Measurements from ENCODE around the gene TRAF7.
"Not testable (repeated sequence)": the region's sequence is repeated elsewhere in the genome, so short reads cannot be mapped to it uniquely, and the experiment has no call there.

The TRAF7 gene

DNA sequence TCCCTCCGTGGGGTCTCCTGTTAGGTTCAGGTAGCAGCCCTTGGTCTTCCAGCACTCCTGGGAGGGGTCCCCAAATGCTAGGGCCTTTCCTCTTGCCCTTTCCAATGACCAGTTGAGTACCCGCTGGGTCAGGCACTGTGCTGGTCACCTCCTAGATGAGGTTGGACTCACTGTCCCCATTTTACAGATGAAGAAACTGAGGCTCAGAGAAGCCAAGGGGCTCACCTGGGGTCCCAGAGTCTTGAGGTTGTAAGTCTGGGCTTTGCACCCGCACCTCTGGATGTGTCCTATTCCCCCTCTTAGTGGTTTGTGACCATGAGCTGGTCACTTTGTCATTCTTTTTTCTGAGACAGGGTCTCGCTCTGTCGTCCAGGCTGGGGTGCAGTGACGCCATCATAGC lies 42.2 kb downstream of the TRAF7 start:
- no peak overlapping the region for H3K4me3 ChIP-seq (ENCODE audit: low read depth, low read length)
- no peak overlapping the region for H3K4me2 ChIP-seq (ENCODE audit: low read length)
- H3K36me3 ChIP-seq (ENCODE audit: control insufficient read depth, insufficient read depth, low read length), result no peaks in the 10 kb centered on the region
- no peaks in the 10 kb centered on the region for H3K27me3 ChIP-seq (ENCODE audit: control insufficient read depth, insufficient read depth, low read length)
- peaks cover 2% of the 10 kb centered on the region for H3K79me2 ChIP-seq
- H3K27ac ChIP-seq, result no peak overlapping the region
- peaks cover 7% of the 10 kb centered on the region for H3K4me1 ChIP-seq
- H3K9me3 ChIP-seq (ENCODE audit: control insufficient read depth, low read length), result no peaks in the 10 kb centered on the region
- H3K9ac ChIP-seq, result no peak overlapping the region
- H2AFZ ChIP-seq, result no peak overlapping the region
- TF ChIP-seq, protein P1, sequence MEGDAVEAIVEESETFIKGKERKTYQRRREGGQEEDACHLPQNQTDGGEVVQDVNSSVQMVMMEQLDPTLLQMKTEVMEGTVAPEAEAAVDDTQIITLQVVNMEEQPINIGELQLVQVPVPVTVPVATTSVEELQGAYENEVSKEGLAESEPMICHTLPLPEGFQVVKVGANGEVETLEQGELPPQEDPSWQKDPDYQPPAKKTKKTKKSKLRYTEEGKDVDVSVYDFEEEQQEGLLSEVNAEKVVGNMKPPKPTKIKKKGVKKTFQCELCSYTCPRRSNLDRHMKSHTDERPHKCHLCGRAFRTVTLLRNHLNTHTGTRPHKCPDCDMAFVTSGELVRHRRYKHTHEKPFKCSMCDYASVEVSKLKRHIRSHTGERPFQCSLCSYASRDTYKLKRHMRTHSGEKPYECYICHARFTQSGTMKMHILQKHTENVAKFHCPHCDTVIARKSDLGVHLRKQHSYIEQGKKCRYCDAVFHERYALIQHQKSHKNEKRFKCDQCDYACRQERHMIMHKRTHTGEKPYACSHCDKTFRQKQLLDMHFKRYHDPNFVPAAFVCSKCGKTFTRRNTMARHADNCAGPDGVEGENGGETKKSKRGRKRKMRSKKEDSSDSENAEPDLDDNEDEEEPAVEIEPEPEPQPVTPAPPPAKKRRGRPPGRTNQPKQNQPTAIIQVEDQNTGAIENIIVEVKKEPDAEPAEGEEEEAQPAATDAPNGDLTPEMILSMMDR (IDR thresholded peaks at IDR 0.05), result no peak

DNA sequence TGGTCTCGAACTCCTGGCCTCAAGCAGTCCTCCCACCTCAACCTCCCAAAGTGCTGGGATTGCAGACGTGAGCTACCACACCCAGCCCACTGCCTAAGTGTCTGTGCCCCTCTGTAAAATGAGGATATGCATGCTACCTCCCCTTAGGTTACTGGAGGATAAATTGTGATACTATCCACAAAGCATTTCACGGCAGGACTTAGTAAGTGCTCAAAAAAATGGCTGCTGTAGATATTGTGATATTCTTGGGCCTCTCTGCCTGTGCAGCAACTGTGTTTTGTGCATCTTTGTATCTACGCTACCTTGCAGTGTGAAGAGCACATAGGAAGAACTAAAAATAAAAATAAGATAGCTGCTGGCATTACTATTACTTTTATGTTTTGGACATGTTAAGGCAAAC lies 42.7 kb downstream of the TRAF7 start:
- Histone ChIP-seq H3K36me3 (ENCODE audit: control insufficient read depth, insufficient read depth, low read length) (no peaks in the 10 kb centered on the region), H3K9me3 (ENCODE audit: control insufficient read depth, low read length) (no peaks in the 10 kb centered on the region), H2AFZ (no peak overlapping the region), H3K79me2 (peaks cover 2% of the 10 kb centered on the region), H3K27me3 (ENCODE audit: control insufficient read depth, insufficient read depth, low read length) (no peaks in the 10 kb centered on the region), H3K4me1 (peaks cover 7% of the 10 kb centered on the region), H3K4me2 (ENCODE audit: low read length) (no peak overlapping the region), H3K27ac (no peak overlapping the region), H3K9ac (no peak overlapping the region), H3K4me3 (ENCODE audit: low read depth, low read length) (no peak overlapping the region)
- TF ChIP-seq, protein P1 (IDR thresholded peaks at IDR 0.05), result no peak

DNA sequence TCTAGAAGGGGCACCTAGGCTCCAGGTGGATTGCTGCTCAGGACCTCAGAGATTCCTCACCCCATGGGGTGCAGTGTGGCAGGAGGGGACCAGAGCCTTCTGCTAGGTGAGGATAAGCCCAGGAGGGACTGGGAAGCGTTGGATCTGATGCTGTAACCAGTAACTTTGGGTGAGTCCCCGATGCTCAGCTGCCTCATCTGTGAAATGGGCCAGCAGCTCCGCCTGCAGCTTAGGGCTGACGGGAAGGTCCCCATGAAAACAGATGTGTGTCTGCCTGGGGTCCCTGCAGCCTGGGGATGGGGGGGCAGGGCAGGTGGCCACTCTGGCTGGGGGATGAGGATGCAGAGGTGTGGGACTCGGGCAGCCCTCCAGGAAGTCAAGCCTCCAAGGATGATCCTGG lies 43.5 kb downstream of the TRAF7 start:
- Histone ChIP-seq H2AFZ (no peak overlapping the region), H3K27ac (no peak overlapping the region), H3K4me3 (ENCODE audit: low read depth, low read length) (no peak overlapping the region), H3K4me2 (ENCODE audit: low read length) (no peak overlapping the region), H3K79me2 (peaks cover 2% of the 10 kb centered on the region), H3K36me3 (ENCODE audit: control insufficient read depth, insufficient read depth, low read length) (no peaks in the 10 kb centered on the region), H3K27me3 (ENCODE audit: control insufficient read depth, insufficient read depth, low read length) (no peaks in the 10 kb centered on the region), H3K9ac (no peak overlapping the region), H3K4me1 (peaks cover 7% of the 10 kb centered on the region), H3K9me3 (ENCODE audit: control insufficient read depth, low read length) (no peaks in the 10 kb centered on the region)
- TF ChIP-seq, protein P1 (IDR thresholded peaks at IDR 0.05), result no peak

DNA sequence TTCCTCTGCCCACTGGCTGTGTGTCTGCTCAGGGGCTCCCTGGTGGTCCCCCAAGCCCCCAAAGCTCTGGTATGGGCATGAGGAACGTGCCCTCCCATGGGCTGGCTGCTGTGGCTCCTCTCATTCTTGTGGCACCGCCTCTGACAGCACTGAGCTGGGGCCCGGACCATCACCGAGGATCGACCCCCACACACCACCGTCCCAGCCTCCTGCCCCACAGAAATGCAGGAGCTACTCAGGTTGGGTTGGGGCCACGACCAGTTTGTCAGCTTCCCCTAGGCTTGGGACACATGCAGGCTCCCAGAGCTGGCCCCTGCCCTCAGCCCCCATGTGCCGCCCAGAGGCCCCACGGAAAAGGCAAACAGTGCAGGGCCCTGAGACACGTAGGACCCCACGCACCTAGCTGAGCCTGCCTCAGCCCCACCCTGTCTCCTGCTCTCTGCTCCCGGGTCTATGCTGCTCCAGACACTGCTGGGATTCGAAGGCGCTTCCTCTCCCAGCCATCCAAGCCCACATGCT lies 44.1 kb downstream of the TRAF7 start:
- Histone ChIP-seq H3K27ac (no peak overlapping the region), H3K27me3 (ENCODE audit: control insufficient read depth, insufficient read depth, low read length) (no peaks in the 10 kb centered on the region), H2AFZ (no peak overlapping the region), H3K4me3 (ENCODE audit: low read depth, low read length) (no peak overlapping the region), H3K9me3 (ENCODE audit: control insufficient read depth, low read length) (no peaks in the 10 kb centered on the region), H3K79me2 (peaks cover 1% of the 10 kb centered on the region), H3K36me3 (ENCODE audit: control insufficient read depth, insufficient read depth, low read length) (no peaks in the 10 kb centered on the region), H3K9ac (no peak overlapping the region), H3K4me2 (ENCODE audit: low read length) (no peak overlapping the region), H3K4me1 (peaks cover 9% of the 10 kb centered on the region)
- TF ChIP-seq, protein P1 (IDR thresholded peaks at IDR 0.05), result no peak

DNA sequence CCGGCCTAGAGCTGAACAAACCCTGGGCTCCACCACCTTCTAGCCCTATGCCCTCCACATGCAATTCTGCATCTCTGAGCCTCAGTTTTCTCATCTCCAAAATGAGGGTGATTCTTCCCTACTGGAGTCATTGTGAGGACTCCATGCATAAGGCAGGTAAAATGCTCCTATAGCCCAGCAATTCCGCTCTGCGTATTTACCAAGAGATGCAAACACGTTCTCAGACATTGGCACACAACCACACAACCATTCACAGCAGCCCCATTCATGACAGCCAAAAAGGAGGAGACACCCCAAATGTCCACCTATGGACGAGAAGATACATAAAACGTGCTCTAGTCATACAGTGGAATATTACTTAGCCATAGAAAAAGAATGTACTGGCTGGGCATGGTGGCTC lies 44.7 kb downstream of the TRAF7 start:
- Histone ChIP-seq H3K36me3 (ENCODE audit: control insufficient read depth, insufficient read depth, low read length) (no peaks in the 10 kb centered on the region), H3K4me3 (ENCODE audit: low read depth, low read length) (no peak overlapping the region), H3K4me2 (ENCODE audit: low read length) (no peak overlapping the region), H3K9me3 (ENCODE audit: control insufficient read depth, low read length) (no peaks in the 10 kb centered on the region), H3K79me2 (no peaks in the 10 kb centered on the region), H3K4me1 (peaks cover 5% of the 10 kb centered on the region), H3K9ac (no peak overlapping the region), H3K27ac (no peak overlapping the region), H2AFZ (no peak overlapping the region), H3K27me3 (ENCODE audit: control insufficient read depth, insufficient read depth, low read length) (no peaks in the 10 kb centered on the region)
- TF ChIP-seq, protein P1 (IDR thresholded peaks at IDR 0.05), result no peak

DNA sequence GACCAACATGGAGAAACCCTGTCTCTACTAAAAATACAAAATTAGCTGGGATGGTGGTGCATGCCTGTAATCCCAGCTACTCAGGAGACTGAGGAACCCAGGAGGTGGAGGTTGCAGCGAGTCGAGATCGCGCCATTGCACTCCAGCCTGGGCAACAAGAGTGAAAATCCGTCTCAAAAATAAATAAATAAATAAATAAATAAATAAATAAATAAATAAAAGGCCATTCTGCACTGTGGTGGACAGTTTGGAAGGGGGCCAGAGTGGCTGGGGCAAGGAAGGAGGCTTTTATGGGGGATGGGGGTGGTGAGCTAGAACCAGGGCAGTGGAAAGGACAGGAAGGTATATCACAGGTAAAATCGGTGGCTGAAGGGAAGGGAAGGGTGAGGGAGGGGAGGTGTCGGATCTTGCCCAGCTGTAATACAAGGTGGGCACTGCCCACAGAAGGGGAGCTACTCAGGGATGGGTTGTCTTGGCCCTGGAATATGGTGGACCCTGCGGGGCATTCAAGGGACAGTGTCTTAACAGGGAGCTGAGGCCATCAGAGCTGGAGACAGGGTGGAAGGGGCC lies 47.6 kb downstream of the TRAF7 start:
- H3K27ac ChIP-seq; H3K9me3 ChIP-seq (ENCODE audit: control insufficient read depth, low read length); H3K4me2 ChIP-seq (ENCODE audit: low read length); H3K4me1 ChIP-seq; H3K79me2 ChIP-seq; H3K27me3 ChIP-seq (ENCODE audit: control insufficient read depth, insufficient read depth, low read length); H3K4me3 ChIP-seq (ENCODE audit: low read depth, low read length); H2AFZ ChIP-seq; H3K36me3 ChIP-seq (ENCODE audit: control insufficient read depth, insufficient read depth, low read length); H3K9ac ChIP-seq: not testable (repeated sequence)
